HG03378 (cell line): ENCODE measurements around the gene PTER.

ENCODE experiments used
- ATAC-seq: cut with Tn5 transposase; IDR thresholded peaks from one replicate; pipeline ENCODE4 v1.9.1; 2021; ENCODE audit warnings: mild to moderate bottlenecking, moderate library complexity; ENCODE audit not compliant: unreplicated experiment

The PTER gene

GRCh38 chr10:16536155-16536554, 99.3 kb downstream of the PTER start:
- ATAC-seq = no peak

- no peak for ATAC-seq
Measured at GRCh38 chr10:16544099-16544498, 107.3 kb downstream of the PTER start.

GRCh38 chr10:16544591-16544990, 107.8 kb downstream of the PTER start:
- no peak for ATAC-seq

- peak; percentile 82 for ATAC-seq
Measured at GRCh38 chr10:16545116-16545736, 108.4 kb downstream of the PTER start.

GRCh38 chr10:16547973-16548372, 111.2 kb downstream of the PTER start:
- ATAC-seq = no peak

- no peak for ATAC-seq
Measured at GRCh38 chr10:16559236-16559773, 122.5 kb downstream of the PTER start.

GRCh38 chr10:16562891-16563290, 126.1 kb downstream of the PTER start:
- no peak for ATAC-seq
